DOHH2 (cell line): ENCODE measurements around the gene ABCC11.

ENCODE experiments used
- H3F3A ChIP-seq: fragments of 200-600 bp; sonication (generic), shearing (Covaris generic); 2 replicates; pipeline ENCODE4 v1.6.0; 2016; ENCODE audit warnings: antibody characterized with exemption, mild to moderate bottlenecking; ENCODE audit not compliant: control insufficient read depth, insufficient read depth
- H3K27ac ChIP-seq: fragments of 200-600 bp; sonication (generic); 2 replicates; pipeline ENCODE4 v1.5.1; 2014; ENCODE audit warnings: low read depth, mild to moderate bottlenecking, low read length, moderate library complexity
- H3K27me3 ChIP-seq: fragments of 200-600 bp; sonication (generic); 2 replicates; pipeline ENCODE4 v1.6.1; 2014; ENCODE audit warnings: mild to moderate bottlenecking, low read length, mixed read lengths; ENCODE audit not compliant: control insufficient read depth
- H3K36me3 ChIP-seq: fragments of 200-600 bp; sonication (generic); 2 replicates; pipeline ENCODE4 v1.6.1; 2014; ENCODE audit warnings: mild to moderate bottlenecking, low read length, moderate library complexity, mixed read lengths; ENCODE audit not compliant: control insufficient read depth
- H3K4me1 ChIP-seq: fragments of 200-600 bp; sonication (generic); 2 replicates; pipeline ENCODE4 v1.6.1; 2014; ENCODE audit warnings: mild to moderate bottlenecking, low read length, mixed read lengths; ENCODE audit not compliant: control insufficient read depth
- H3K4me2 ChIP-seq: fragments of 200-600 bp; sonication (generic); 2 replicates; pipeline ENCODE4 v1.6.0; 2014; ENCODE audit warnings: mild to moderate bottlenecking, low read length, moderate library complexity
- H3K4me3 ChIP-seq: fragments of 200-600 bp; sonication (generic); 2 replicates; pipeline ENCODE4 v1.5.1; 2014; ENCODE audit warnings: mild to moderate bottlenecking, low read length, mixed read lengths
- H3K79me2 ChIP-seq: fragments of 200-600 bp; sonication (generic); 2 replicates; pipeline ENCODE4 v1.6.1; 2014; ENCODE audit warnings: mild to moderate bottlenecking, low read length, mixed read lengths; ENCODE audit not compliant: control insufficient read depth
- H3K9me2 ChIP-seq: fragments of 200-600 bp; sonication (generic); replicated peaks from 2 replicates; pipeline ENCODE4 v1.6.1; 2014; ENCODE audit warnings: mild to moderate bottlenecking, low read length, mixed read lengths; ENCODE audit not compliant: control insufficient read depth
- H3K9me3 ChIP-seq: fragments of 200-600 bp; sonication (generic); 2 replicates; pipeline ENCODE4 v1.6.1; 2014; ENCODE audit warnings: antibody characterized with exemption, low read length, mixed read lengths; ENCODE audit not compliant: control insufficient read depth, insufficient read depth
- H4K20me1 ChIP-seq: fragments of 200-600 bp; sonication (generic); 2 replicates; pipeline ENCODE4 v1.6.0; 2014; ENCODE audit warnings: low read depth, mild to moderate bottlenecking, antibody characterized with exemption, low read length, moderate library complexity; ENCODE audit not compliant: control insufficient read depth, insufficient read depth
- CTCF ChIP-seq: fragments of 200-600 bp; sonication (generic); IDR thresholded peaks from one replicate; pipeline ENCODE4 v1.5.1; 2014; ENCODE audit warnings: antibody characterized with exemption, mild to moderate bottlenecking, low read depth, low read length; ENCODE audit not compliant: poor library complexity, severe bottlenecking
- EZH2phosphoT487 ChIP-seq: fragments of 200-600 bp; sonication (generic); IDR thresholded peaks from 2 replicates; pipeline ENCODE4 v1.6.1; 2017; ENCODE audit warnings: borderline replicate concordance, mild to moderate bottlenecking, antibody characterized with exemption, low read length, moderate library complexity, mixed read lengths

The ABCC11 gene

GRCh38 chr16:48225456-48225855 lies 21.9 kb downstream of the ABCC11 start:
- Histone ChIP-seq H3F3A (no peaks in the 10 kb centered on the region), H3K27ac (no peak overlapping the region), H3K4me2 (no peak overlapping the region), H3K4me3 (no peak overlapping the region), H3K79me2 (no peaks in the 10 kb centered on the region), H3K27me3 (0 out of 2 replicates have a peak, but pooled peaks cover 2% of the 10 kb centered on the region), H4K20me1 (no peaks in the 10 kb centered on the region), H3K4me1 (no peaks in the 10 kb centered on the region), H3K9me3 (no peaks in the 10 kb centered on the region), H3K9me2 (no peaks in the 10 kb centered on the region), H3K36me3 (no peaks in the 10 kb centered on the region)
- TF ChIP-seq CTCF (no peak), EZH2phosphoT487 (no peak)

- Histone ChIP-seq H3K79me2 (no peaks in the 10 kb centered on the region), H3F3A (no peaks in the 10 kb centered on the region), H3K4me3 (no peak overlapping the region), H3K9me2 (no peaks in the 10 kb centered on the region), H3K36me3 (no peaks in the 10 kb centered on the region), H3K4me2 (no peak overlapping the region), H4K20me1 (no peaks in the 10 kb centered on the region), H3K27me3 (no peaks in the 10 kb centered on the region), H3K27ac (no peak overlapping the region), H3K9me3 (no peaks in the 10 kb centered on the region), H3K4me1 (no peaks in the 10 kb centered on the region)
- TF ChIP-seq CTCF: no peak
- TF ChIP-seq EZH2phosphoT487: no peak
Observed at GRCh38 chr16:48223490-48223889, 23.8 kb downstream of the ABCC11 start.

- no peak overlapping the region for H3K4me2 ChIP-seq
Observed at GRCh38 chr16:48220891-48221290, 26.4 kb downstream of the ABCC11 start.

More at GRCh38 chr16:48220891-48221290, 26.4 kb downstream of the ABCC11 start:
- no peaks in the 10 kb centered on the region for H4K20me1 ChIP-seq
- no peaks in the 10 kb centered on the region for H3K79me2 ChIP-seq
- TF ChIP-seq EZH2phosphoT487 (no peak), CTCF (no peak)
- no peaks in the 10 kb centered on the region for H3K9me2 ChIP-seq
- no peaks in the 10 kb centered on the region for H3F3A ChIP-seq
- no peaks in the 10 kb centered on the region for H3K4me1 ChIP-seq
- no peaks in the 10 kb centered on the region for H3K27me3 ChIP-seq
- no peak overlapping the region for H3K4me3 ChIP-seq
- no peak overlapping the region for H3K27ac ChIP-seq
- no peaks in the 10 kb centered on the region for H3K36me3 ChIP-seq
- no peaks in the 10 kb centered on the region for H3K9me3 ChIP-seq
